Muscle of arm (tissue), 12 donors: ENCODE data around the gene SMR3A. TPM values are rescaled to one million over a fixed set of nuclear protein-coding genes. Genes with fewer than 3 reads are reported as not detected.

Experiments used
- polyA plus RNA-seq, 12 donors: library from polyadenylated mRNA; unstranded; fragments of 120-200 nt; gene quantifications; one replicate each; pipeline ENCODE4 v1.2.1, GENCODE V29; 2013; ENCODE audit not compliant: insufficient read length in 12 of 12

SMR3A gene
- polyA plus RNA-seq, 12 donors = 0.36 TPM; not detected in 11

Other genes with a start within 250 kb of the SMR3A start
- gene PRR27, start 206.5 kb upstream of the SMR3A start, polyA plus RNA-seq = under 1 TPM in 3 of 12 donors, not detected in 9; 0.04 to 0.10 (median 0.04) TPM
- 1 to 10 TPM in 1 of 12 donors, under 1 TPM in 2, not detected in 9; 0.20 to 1.8 (median 0.77) TPM for gene ODAM, start 165.0 kb upstream of the SMR3A start, polyA plus RNA-seq
- 10 to 100 TPM in 1 of 12 donors, 1 to 10 TPM in 4, under 1 TPM in 4, not detected in 3; 0.29 to 21.1 (median 1.1) TPM for gene FDCSP, start 134.6 kb upstream of the SMR3A start, polyA plus RNA-seq
- gene CSN3, start 118.2 kb upstream of the SMR3A start, polyA plus RNA-seq = under 1 TPM in 1 of 12 donors, not detected in 11; 0.21 TPM
- gene CABS1, start 25.8 kb upstream of the SMR3A start, polyA plus RNA-seq = under 1 TPM in 2 of 12 donors, not detected in 10; 0.11 to 0.12 TPM
- under 1 TPM in 1 of 12 donors, not detected in 11; 0.26 TPM for gene SMR3B, start 22.4 kb downstream of the SMR3A start, polyA plus RNA-seq
- gene OPRPN, start 37.2 kb downstream of the SMR3A start, polyA plus RNA-seq = not detected
- gene MUC7, start 111.4 kb downstream of the SMR3A start, polyA plus RNA-seq = under 1 TPM in 1 of 12 donors, not detected in 11; 0.21 TPM
- not detected for gene AMTN, start 157.8 kb downstream of the SMR3A start, polyA plus RNA-seq
- gene AMBN, start 231.5 kb downstream of the SMR3A start, polyA plus RNA-seq = under 1 TPM in 1 of 12 donors, not detected in 11; 0.08 TPM